ENCODE measurements around the gene ATP2B2.

GRCh38 chr3:10505050-10505790, at the start of gene ATP2B2:
- TF ChIP-seq EZH2 (IDR thresholded peaks at IDR 0.05; ENCODE audit: borderline replicate concordance) (peak; percentile 40), EZH2phosphoT487 (IDR thresholded peaks at IDR 0.05; ENCODE audit: low read depth, severe bottlenecking, unreplicated experiment) (no peak)
